GM12874 (cell line): ENCODE data around the gene VPS37B.

Experiments used
- TF ChIP-seq, protein P1 (sequence below): IDR thresholded peaks from 2 replicates; pipeline ENCODE4 v1.5.1; 2011; ENCODE audit warnings: low read depth, mild to moderate bottlenecking, control low read depth, low read length, moderate library complexity; ENCODE audit not compliant: insufficient read depth

VPS37B gene

DNA sequence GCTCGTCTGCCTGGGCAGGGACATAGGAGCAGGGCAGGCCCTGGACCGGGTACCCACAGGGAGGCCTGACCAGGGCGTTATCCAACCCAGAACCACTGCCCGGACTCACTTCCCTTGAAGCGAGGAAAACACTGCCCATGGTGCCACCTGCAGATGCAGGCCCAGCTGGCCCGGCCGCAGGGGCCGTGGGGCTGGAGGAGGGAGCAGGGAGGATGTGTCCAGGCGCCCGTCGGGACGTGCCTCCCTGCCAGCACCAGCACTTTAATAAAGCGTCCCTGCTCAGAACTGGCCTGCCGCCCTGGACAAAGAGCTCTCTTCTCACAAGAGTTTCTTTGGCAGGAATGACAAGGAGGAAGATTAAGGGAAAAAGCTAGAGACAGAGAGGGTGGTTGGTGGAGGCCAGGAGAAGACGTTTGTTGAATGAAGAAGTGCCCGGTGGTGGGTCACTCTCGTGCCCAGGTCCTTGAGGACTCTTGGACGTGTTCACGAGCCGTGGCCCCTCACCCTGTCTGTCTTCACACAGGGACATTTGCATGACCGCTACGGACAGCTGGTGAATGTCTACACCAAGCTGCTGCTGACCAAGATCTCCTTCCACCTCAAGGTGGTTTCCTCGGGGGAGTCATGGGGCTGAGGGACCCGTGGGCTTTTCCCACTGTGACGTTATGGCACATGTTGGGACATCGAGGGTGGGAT, 46.4 kb downstream of the VPS37B start:
- TF ChIP-seq, protein P1, sequence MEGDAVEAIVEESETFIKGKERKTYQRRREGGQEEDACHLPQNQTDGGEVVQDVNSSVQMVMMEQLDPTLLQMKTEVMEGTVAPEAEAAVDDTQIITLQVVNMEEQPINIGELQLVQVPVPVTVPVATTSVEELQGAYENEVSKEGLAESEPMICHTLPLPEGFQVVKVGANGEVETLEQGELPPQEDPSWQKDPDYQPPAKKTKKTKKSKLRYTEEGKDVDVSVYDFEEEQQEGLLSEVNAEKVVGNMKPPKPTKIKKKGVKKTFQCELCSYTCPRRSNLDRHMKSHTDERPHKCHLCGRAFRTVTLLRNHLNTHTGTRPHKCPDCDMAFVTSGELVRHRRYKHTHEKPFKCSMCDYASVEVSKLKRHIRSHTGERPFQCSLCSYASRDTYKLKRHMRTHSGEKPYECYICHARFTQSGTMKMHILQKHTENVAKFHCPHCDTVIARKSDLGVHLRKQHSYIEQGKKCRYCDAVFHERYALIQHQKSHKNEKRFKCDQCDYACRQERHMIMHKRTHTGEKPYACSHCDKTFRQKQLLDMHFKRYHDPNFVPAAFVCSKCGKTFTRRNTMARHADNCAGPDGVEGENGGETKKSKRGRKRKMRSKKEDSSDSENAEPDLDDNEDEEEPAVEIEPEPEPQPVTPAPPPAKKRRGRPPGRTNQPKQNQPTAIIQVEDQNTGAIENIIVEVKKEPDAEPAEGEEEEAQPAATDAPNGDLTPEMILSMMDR, result no peak

DNA sequence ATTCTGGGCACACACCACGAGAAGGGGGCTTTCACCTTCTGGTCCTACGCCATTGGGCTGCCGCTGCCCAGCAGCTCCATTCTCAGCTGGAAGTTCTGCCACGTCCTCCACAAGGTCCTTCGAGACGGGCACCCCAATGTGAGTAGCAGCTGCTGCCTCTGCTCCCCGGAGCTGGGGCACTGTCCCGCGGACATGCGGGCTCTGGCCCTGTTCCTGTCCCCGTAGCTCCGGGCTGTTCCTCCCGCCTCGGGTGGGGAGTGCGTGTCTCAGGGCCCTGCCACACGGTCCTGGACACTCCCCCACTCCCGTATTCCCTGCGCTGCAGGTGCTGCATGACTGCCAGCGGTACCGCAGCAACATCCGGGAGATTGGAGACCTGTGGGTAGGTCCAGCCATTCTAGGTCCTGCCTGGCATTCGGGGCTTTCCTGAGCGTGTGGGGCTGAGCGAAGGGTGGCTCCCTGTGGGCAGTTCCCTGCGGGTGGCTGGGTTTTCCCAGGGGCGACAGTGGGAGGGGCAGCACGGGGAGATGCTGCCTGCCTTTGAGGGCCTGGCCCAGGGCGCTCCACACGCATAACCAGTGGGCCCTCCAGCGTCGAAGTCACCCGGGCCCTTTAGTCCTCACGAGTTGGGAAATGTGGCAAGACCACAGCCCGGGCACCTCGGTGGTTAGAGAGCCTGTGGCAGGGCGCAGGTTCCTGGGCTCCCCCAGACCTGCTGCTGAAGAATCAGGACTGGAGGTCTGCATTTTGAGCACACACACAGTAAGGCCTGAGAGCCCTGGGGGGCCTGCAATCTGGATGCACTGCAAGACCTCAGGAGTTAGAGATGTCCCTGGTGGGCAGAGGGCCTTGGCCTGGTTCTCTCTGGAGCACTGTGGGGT, 47.2 kb downstream of the VPS37B start:
- TF ChIP-seq, protein P1, result no peak

DNA sequence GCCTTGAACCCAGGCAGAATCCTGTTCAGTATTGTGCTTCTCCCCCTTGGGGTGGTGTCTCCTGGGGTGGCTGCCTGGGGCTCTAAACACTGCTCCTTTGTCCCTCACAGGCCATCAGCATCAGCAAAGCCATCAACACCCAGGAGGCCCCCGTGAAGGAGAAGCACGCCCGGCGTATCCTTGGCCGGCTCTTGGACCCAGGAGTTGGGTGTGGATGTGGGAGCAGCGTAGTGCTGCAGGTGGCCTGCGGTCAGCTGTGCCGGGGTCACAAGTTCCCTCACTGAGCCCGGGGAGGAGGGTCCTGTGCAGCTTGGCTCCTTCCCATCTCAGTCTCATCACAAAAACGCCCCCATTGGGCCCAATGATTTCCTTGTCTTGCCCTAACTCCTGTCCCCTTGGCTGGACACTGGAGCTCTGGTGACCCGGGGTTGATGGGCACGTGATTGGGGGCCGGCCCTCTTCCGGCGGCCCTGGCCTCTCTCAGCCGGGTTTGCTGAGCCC, 48.0 kb downstream of the VPS37B start:
- TF ChIP-seq, protein P1, result no peak

DNA sequence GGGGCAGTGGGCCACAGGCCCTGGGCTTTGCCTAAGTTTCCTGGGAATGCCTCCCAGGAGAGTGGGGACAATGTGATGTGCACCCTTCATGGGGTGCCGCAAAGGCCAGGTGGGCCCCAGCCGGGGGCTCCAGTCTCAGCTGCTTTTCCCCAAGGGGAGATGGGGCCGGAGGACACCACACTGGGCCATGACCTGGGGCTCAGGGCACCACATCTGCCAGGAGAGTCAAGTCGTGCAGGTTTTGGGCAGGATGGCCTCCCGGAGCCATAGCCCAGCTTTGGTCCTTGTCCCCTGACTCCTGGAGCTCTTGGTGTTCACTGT, 48.4 kb downstream of the VPS37B start:
- TF ChIP-seq, protein P1, result no peak

DNA sequence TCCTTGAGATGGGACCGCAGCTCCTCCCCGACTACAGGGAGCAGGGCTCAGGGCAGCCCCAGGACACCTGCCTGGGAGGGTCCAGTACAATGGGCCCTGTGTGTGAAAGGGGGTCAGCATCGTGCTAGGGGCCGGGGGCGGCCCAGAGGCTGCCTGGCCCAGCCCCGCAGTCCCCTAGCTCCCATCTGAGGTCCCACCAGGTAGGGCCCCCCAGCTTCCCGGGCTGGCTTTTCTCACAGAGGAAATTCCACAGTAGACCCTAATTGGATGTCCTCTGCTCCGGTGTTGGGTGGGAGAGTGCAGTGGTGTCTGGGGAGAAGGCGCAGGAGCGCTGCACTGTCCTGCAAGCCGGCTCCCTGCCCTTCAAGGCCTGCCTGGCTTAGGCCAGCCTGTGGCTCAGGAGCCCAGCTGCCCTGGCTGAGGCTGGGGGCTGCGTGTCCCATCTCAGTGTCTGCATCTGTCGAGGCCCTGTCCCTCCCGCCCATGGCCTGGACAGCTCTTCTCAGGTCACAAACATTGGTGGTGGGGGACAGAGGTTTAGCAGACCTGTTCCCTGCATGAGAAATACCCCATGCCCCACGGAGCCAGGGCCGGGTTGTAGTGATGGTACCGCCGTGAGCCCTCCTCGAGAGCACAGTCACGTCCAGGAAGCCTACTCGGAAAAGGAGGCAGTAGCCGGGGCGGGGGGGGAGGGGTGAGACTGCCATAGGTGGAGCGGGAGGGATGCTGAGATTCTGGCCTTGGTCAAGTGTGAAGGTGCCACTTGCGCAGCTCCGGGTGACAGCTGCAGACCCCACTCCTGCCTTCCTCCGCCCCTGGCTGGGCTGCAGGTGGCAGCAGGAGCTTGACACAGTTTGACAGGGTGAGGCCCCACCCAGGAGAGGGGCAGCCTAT, 49.1 kb downstream of the VPS37B start:
- TF ChIP-seq, protein P1, result no peak

DNA sequence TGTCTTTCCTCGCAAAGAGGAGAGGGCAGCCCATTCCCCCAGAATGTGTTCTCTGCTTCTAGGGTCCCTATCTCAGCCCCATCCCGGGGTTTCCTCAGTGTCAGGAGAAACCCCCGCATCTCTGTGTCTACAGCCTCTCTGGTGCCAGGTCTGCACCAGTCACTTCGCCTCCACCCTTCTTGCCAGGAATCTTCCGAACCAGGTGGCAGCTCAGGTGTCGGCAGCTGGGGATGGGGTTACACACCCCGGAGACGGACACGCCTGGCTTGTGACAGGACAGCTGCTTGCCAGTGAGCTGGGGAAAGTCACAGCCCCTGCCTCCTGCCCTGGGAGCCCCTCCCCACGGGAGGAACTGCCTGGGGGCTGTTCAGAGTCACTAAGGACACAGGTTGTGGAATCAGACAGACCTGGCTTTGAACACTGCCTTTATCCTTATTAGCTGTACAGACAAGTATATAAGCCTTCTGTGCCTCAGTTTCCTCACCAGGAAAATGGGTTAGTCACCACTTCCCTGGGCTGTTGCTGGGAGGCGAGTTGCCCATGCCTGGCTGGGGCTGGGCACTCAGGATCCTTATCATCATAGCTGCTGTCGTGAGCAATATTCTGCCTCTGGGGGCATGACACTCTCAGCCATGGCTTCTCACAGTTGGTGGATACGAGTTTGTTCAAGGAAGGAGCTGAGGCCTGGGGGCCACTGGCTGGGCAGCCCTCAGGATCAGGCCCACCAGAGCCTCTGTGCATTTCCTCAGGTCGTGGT, 49.9 kb downstream of the VPS37B start:
- TF ChIP-seq, protein P1, result no peak
